Body of pancreas (tissue), 4 donors: ENCODE results near the gene ZNF416. TPM values are rescaled to one million over a fixed set of nuclear protein-coding genes. Genes with fewer than 3 reads are reported as not detected.

Experiments
- ATAC-seq: fragments of 150-250 bp; one replicate; pipeline ENCODE4 v1.9.1; 2016
- DNase-seq, 4 donors: peaks; one replicate each; pipeline ENCODE4 v3.0.0-alpha.2; 2019
- H3K27ac ChIP-seq, 4 donors: fragments of 200-600 bp; sonication (generic); 1 replicate in 3 of 4; 2 replicates in 1 of 4; pipeline versions ENCODE4 v1.5.1 to v1.6.1; 2016 to 2019; ENCODE audit warnings: mild to moderate bottlenecking in 1 of 4, mixed read lengths in 1 of 4, moderate library complexity in 1 of 4
- H3K27me3 ChIP-seq, 2 donors: fragments of 200-600 bp; sonication (generic); one replicate each; pipeline ENCODE4 v1.6.0; 2016; ENCODE audit warnings: mild to moderate bottlenecking in 1 of 2
- H3K36me3 ChIP-seq, 2 donors: fragments of 200-600 bp; sonication (generic); replicated peaks in 1 of 2; 2 replicates each; pipeline ENCODE4 v1.5.1; 2016; ENCODE audit warnings: low read depth in 2 of 2; ENCODE audit not compliant: insufficient read depth in 1 of 2
- H3K4me1 ChIP-seq: fragments of 200-600 bp; sonication (generic); one replicate; pipeline ENCODE4 v1.6.0; 2016
- H3K4me3 ChIP-seq, 2 donors: fragments of 200-600 bp; sonication (generic); 1 replicate in 1 of 2; 2 replicates in 1 of 2; pipeline ENCODE4 v1.5.1; 2016 to 2019
- H3K9me3 ChIP-seq, 3 donors: fragments of 200-600 bp; sonication (generic); 1 replicate in 2 of 3; 2 replicates in 1 of 3; pipeline ENCODE4 v1.5.1; 2016
- POLR2A ChIP-seq, 3 donors: fragments of 450-650 bp; IDR thresholded peaks; one replicate each; pipeline ENCODE4 v1.6.1; 2016; ENCODE audit warnings: antibody characterized with exemption in 3 of 3, mild to moderate bottlenecking in 2 of 3
- WGBS, 2 donors: methylation state at CpG; one replicate each; pipeline ENCODE4 v1.1.5; 2017; 5-methylcytosine and 5-hydroxymethylcytosine counted together
- intact Hi-C: fragments of 100-400 bp; cut with DNase I; formaldehyde crosslinking; loops from one replicate; pipeline ENCODE4 v1.15.1; 2023
- total RNA-seq, 2 donors: library from RNA; depleted of rRNA; stranded (reverse); fragments of >200 nt; gene quantifications; one replicate each; pipeline ENCODE4 v1.1.0, GENCODE V29; 2016
- TF ChIP-seq, protein P1 (sequence below), 7 experiments: fragments of 450-650 bp in 4 of 7; fragments of 200-600 bp in 3 of 7; sonication (generic) in 3 of 7; IDR thresholded peaks; one replicate each; pipeline ENCODE4 v1.5.1; 2016 to 2019; ENCODE audit warnings: antibody characterized with exemption in 7 of 7

Gene ZNF416
- total RNA-seq, 2 donors from 2014 or later, result 0.66 to 2.1 TPM

DNA sequence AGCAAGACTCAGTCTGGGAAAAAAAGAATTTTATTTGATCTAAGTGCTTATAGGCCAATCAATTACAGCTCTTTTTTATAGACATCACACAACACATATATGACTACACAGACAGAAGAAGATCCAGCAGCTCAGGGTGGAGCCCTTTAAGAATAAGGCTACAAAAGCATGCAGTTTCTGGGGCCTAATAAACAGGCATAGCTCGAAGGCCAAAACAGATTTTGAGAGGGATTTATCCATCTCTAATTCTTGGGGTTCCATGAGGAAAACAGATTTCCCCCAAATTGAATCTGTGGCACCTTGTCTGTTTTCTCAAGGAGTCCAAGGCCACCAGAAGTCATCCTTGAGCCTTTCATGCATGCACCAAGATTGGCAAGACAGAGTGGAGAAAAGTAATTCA, 15.2 kb downstream of the ZNF416 start:
- intact Hi-C loops, result no loop called here
- Histone ChIP-seq H3K27ac (no peak overlapping the region), H3K4me3 (no peak overlapping the region), H3K36me3 (no peaks in the 10 kb centered on the region), H3K9me3 (peaks cover 0 to 43% (median 2%) of the 10 kb centered on the region in 3 donors), H3K27me3 (no peaks in the 10 kb centered on the region), H3K4me1 (peaks cover 11% of the 10 kb centered on the region)
- ATAC-seq, result no peak
- TF ChIP-seq POLR2A (IDR thresholded peaks at IDR 0.05), result no peak
- TF ChIP-seq, protein P1, sequence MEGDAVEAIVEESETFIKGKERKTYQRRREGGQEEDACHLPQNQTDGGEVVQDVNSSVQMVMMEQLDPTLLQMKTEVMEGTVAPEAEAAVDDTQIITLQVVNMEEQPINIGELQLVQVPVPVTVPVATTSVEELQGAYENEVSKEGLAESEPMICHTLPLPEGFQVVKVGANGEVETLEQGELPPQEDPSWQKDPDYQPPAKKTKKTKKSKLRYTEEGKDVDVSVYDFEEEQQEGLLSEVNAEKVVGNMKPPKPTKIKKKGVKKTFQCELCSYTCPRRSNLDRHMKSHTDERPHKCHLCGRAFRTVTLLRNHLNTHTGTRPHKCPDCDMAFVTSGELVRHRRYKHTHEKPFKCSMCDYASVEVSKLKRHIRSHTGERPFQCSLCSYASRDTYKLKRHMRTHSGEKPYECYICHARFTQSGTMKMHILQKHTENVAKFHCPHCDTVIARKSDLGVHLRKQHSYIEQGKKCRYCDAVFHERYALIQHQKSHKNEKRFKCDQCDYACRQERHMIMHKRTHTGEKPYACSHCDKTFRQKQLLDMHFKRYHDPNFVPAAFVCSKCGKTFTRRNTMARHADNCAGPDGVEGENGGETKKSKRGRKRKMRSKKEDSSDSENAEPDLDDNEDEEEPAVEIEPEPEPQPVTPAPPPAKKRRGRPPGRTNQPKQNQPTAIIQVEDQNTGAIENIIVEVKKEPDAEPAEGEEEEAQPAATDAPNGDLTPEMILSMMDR (IDR thresholded peaks at IDR 0.05), result no peak
- 41 to 64% methylated on average over 1 of the region's 1 CpG for WGBS, 2 donors
- DNase-seq, result no peak

DNA sequence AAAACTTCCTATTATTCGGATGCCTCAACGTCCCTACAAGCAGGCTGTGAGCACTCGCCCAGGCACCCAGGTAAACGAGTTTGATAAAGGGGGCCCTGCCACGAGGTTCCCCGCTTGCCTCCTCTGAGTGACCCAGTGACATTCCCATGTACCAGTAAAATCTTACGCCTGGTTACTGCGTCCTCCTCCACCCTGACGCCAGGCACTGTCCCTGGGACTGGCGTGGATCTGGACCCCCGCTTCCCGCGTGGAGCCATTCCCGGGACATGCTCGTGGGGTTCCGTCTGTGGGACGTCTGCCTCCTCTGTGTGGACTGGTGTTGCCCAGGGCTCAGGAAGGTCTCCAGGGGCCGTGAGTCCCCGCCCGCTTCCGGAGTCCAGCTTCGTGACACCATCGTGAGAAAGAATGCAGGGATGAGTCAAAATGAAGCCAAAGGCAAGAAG, 18.6 kb downstream of the ZNF416 start:
- ATAC-seq, result no peak
- 24 to 25% methylated on average over 7 to 23 of the region's 23 CpGs for WGBS, 2 donors
- Histone ChIP-seq H3K27ac (peak overlapping the region in 2 of 4 donors; percentile 58 to 64), H3K36me3 (no peaks in the 10 kb centered on the region), H3K9me3 (peaks cover 0 to 16% (median 0%) of the 10 kb centered on the region in 3 donors), H3K4me3 (peak overlapping the region; percentile 37 to 84), H3K27me3 (no peaks in the 10 kb centered on the region), H3K4me1 (peaks cover 19% of the 10 kb centered on the region)
- no peak for TF ChIP-seq POLR2A (IDR thresholded peaks at IDR 0.05)
- DNase-seq, result peak in 1 of 4 donors; percentile 6
- intact Hi-C loops, result no loop called here

DNA sequence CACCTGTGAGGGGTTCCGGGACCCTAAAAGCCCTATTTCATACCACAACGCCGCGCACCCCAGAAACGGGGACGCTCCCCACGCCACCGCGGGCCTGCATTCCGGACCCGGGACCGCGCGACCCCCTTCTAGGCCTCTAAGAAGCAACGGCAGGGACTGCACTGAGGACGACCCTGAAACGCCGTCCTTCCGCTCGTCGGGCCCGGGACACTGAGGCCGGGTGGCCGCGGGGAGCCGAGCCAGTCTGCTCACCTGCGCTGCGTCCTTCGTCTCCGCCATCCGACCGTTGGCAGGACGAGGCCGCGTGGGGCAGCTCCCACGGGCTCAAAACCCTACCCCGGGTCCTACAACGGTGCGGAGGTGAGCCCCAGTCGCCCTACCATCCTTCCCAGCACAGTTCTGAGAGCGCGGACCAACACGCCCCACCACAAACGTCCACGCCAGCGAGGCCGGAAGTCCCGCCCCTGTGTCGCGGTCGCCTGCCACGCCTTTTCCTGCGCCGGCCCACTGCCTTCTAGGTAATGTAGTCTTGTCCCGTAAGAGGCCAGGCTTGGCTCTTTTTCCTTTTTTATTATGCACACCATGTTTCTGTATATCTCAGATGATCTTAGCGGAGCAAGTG, 19.2 kb downstream of the ZNF416 start, which contains the start of gene ZNF550:
TSS of gene ZNF550 (minus strand) at position 460 of the 622 bp plus-strand sequence. CDS start at position 279, 181 bp downstream.
- intact Hi-C loops, result no loop called here
- H3K4me1 ChIP-seq, result peaks cover 19% of the 10 kb centered on the region
- peak within 1 kb of the TSS; percentile 37 to 84 for H3K4me3 ChIP-seq
- ATAC-seq (peak; percentile 99), DNase-seq (peak; percentile 89 to 93 (median 91))
- peak; percentile 24 to 70 (median 60) for TF ChIP-seq POLR2A (IDR thresholded peaks at IDR 0.05)
- TF ChIP-seq, protein P1 (IDR thresholded peaks at IDR 0.05), result no peak
- peak within 1 kb of the TSS in 3 of 4 donors; percentile 39 to 64 (median 58) for H3K27ac ChIP-seq
- H3K36me3 ChIP-seq, result peaks cover 0 to 3% of the 10 kb centered on the region in 2 donors
- 0 to 1% methylated on average over 27 to 56 of the region's 56 CpGs for WGBS, 2 donors
- peaks cover 0 to 19% (median 0%) of the 10 kb centered on the region in 3 donors for H3K9me3 ChIP-seq
- no peaks in the 10 kb centered on the region for H3K27me3 ChIP-seq

DNA sequence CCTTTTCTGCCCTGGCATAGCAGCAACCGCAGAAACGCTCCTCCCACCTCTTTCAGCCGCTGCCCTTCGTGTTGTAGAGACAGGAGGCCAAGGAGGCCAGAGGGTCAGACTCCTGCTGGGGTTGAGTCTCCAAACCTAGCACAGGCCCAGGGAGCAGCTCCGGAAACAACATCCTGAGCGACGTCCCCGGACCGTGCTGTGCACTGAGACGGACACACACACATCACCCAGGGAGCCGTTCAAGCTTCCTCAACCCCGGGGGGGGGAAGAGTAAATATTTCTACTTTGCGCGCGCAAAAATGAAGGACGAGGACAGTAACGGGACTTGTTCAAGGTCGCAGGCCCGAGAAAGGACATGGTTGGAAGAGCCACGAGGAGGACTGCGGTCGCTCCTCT, 19.7 kb downstream of the ZNF416 start:
- intact Hi-C loops, result no loop called here
- Histone ChIP-seq H3K4me1 (peaks cover 19% of the 10 kb centered on the region), H3K27ac (peak overlapping the region in 3 of 4 donors; percentile 39 to 64 (median 58)), H3K4me3 (peak overlapping the region; percentile 37 to 84), H3K36me3 (peaks cover 0 to 8% of the 10 kb centered on the region in 2 donors), H3K9me3 (peaks cover 0 to 16% (median 0%) of the 10 kb centered on the region in 3 donors), H3K27me3 (no peaks in the 10 kb centered on the region)
- WGBS, 2 donors, result 0 to 1% methylated on average over 12 to 22 of the region's 22 CpGs
- DNase-seq, result peak in 2 of 4 donors; percentile 11 to 13
- ATAC-seq, result no peak
- TF ChIP-seq, protein P1 (IDR thresholded peaks at IDR 0.05), result no peak
- no peak for TF ChIP-seq POLR2A (IDR thresholded peaks at IDR 0.05)

DNA sequence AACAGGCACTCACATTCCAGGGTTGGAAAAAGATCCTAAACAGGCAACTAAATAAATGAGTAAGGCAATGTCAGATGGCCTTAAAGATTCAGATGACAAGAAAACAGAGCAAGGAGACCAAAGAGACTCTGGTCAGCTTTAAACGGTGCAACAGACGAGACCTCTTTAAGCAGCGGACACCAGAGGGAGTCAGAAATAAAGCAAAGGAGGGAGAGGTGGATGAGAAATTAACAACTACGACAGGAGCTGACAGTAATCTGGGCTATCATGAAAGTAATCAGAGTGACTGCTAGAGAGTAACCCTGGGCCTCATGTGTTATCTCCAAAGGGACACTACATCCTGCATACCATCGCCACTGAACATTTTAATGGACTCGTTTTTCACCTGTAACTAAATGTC, 20.2 kb downstream of the ZNF416 start:
- 26 to 31% methylated on average over 6 of the region's 6 CpGs for WGBS, 2 donors
- TF ChIP-seq, protein P1 (IDR thresholded peaks at IDR 0.05), result no peak
- TF ChIP-seq POLR2A (IDR thresholded peaks at IDR 0.05), result no peak
- ATAC-seq (no peak), DNase-seq (no peak)
- peaks cover 19% of the 10 kb centered on the region for H3K4me1 ChIP-seq
- peaks cover 0 to 20% (median 0%) of the 10 kb centered on the region in 3 donors for H3K9me3 ChIP-seq
- H3K27ac ChIP-seq, result no peak overlapping the region
- peak overlapping the region in 1 of 2 donors; percentile 84 for H3K4me3 ChIP-seq
- no peaks in the 10 kb centered on the region for H3K27me3 ChIP-seq
- peaks cover 0 to 10% of the 10 kb centered on the region in 2 donors for H3K36me3 ChIP-seq
- intact Hi-C loops, result no loop called here
